T-cell (primary cell): ENCODE data around the gene ARHGAP12. TPM values are rescaled to one million over a fixed set of nuclear protein-coding genes. Genes with fewer than 3 reads are reported as not detected.

Experiments
- ATAC-seq, 4 experiments: fragments of 200-7000 bp in 3 of 4; fragments of 150-1000 bp in 1 of 4; cut with Tn5 transposase; replicated peaks in 1 of 4; 1 replicate in 3 of 4; 2 replicates in 1 of 4; pipeline ENCODE4 v1.10.0; 2021; ENCODE audit warnings: moderate library complexity in 3 of 4, mild to moderate bottlenecking in 2 of 4, moderate number of reproducible peaks in 1 of 4
- CTCF ChIA-PET, 2 donors: fragments of 300-600 bp; sonication (Branson Sonifier 250); formaldehyde crosslinking; loops; one replicate each; lab custom pipeline; 2022; ENCODE audit warnings: antibody characterized with exemption in 2 of 2; lab: Charles Lee
- POLR2A ChIA-PET, 2 donors: fragments of 300-600 bp; sonication (Branson Sonifier 250); formaldehyde crosslinking; loops; one replicate each; lab custom pipeline; 2022; ENCODE audit warnings: antibody characterized with exemption in 2 of 2; lab: Charles Lee
- DNase-seq, 35 experiments: peaks; one replicate each; pipeline versions ENCODE4 v3.0.0 to v3.0.0-alpha.2; 2013 to 2023
- H3K27ac ChIP-seq: one replicate; pipeline ENCODE4 v1.5.1; 2013; ENCODE audit warnings: low read length
- H3K27me3 ChIP-seq, 2 experiments: replicated peaks in 1 of 2; 1 replicate in 1 of 2; 2 replicates in 1 of 2; pipeline versions ENCODE4 v1.6.1 to v1.7.0; 2013; ENCODE audit warnings: low read length in 1 of 2, mixed read lengths in 1 of 2; ENCODE audit not compliant: control insufficient read depth in 2 of 2, insufficient read depth in 2 of 2; ENCODE audit errors: extremely low read depth in 1 of 2
- H3K36me3 ChIP-seq, 2 donors: 1 replicate in 1 of 2; 2 replicates in 1 of 2; pipeline versions ENCODE4 v1.6.1 to v1.7.0; 2013; ENCODE audit warnings: low read length in 1 of 2; ENCODE audit not compliant: control insufficient read depth in 2 of 2, insufficient read depth in 1 of 2; ENCODE audit errors: extremely low read depth in 1 of 2
- H3K4me1 ChIP-seq, 2 experiments: 1 replicate in 1 of 2; 2 replicates in 1 of 2; pipeline versions ENCODE4 v1.6.1 to v1.7.0; 2013; ENCODE audit warnings: low read length in 2 of 2, mixed read lengths in 1 of 2; ENCODE audit not compliant: insufficient read depth in 2 of 2, control insufficient read depth in 1 of 2; ENCODE audit errors: extremely low read depth in 1 of 2
- H3K4me3 ChIP-seq, 2 donors: 1 replicate in 1 of 2; 2 replicates in 1 of 2; pipeline versions ENCODE4 v1.5.1 to v1.7.0; 2013; ENCODE audit warnings: mild to moderate bottlenecking in 2 of 2, low read length in 1 of 2, moderate library complexity in 1 of 2; ENCODE audit not compliant: control insufficient read depth in 1 of 2; ENCODE audit errors: extremely low read depth in 1 of 2
- H3K9me3 ChIP-seq: 2 replicates; pipeline ENCODE4 v1.7.0; 2013
- H3K27ac Mint-ChIP-seq, 2 donors: one replicate each; pipeline ENCODE4 v1.8.0; 2020 to 2021; ENCODE audit warnings: mild to moderate bottlenecking in 2 of 2, mixed read lengths in 2 of 2
- H3K27me3 Mint-ChIP-seq, 2 donors: one replicate each; pipeline ENCODE4 v1.8.0; 2021 to 2022; ENCODE audit warnings: mixed read lengths in 2 of 2
- H3K36me3 Mint-ChIP-seq: one replicate; pipeline ENCODE4 v1.8.0; 2021; ENCODE audit warnings: mixed read lengths
- H3K4me1 Mint-ChIP-seq, 3 donors: one replicate each; pipeline ENCODE4 v1.8.0; 2020 to 2022; ENCODE audit warnings: mixed read lengths in 3 of 3, mild to moderate bottlenecking in 1 of 3
- H3K4me3 Mint-ChIP-seq, 3 donors: one replicate each; pipeline ENCODE4 v1.8.0; 2020 to 2022; ENCODE audit warnings: mild to moderate bottlenecking in 3 of 3, mixed read lengths in 3 of 3, moderate library complexity in 3 of 3
- H3K9me3 Mint-ChIP-seq, 3 donors: one replicate each; pipeline ENCODE4 v1.8.0; 2020 to 2022; ENCODE audit warnings: mixed read lengths in 3 of 3
- WGBS: methylation state at CpG from one replicate; pipeline ENCODE4 v1.1.5; 2013; ENCODE audit warnings: missing lambda C conversion rate; ENCODE audit not compliant: insufficient coverage; 5-methylcytosine and 5-hydroxymethylcytosine counted together
- total RNA-seq, 35 experiments: library from RNA in 6 of 35; stranded (reverse) in 6 of 35; fragments of 120-200 nt in 1 of 35; gene quantifications; one replicate each; pipeline versions ENCODE4 v1.2.1 to v1.2.4 and lab custom pipeline; 2013 to 2026

ARHGAP12 gene
- total RNA-seq, 5 donors from 2014 or later (not counting 1 experiment from before 2014, with no cell fraction given) = 19.1 to 24.6 (median 23.0) TPM

GRCh38 chr10:31778627-31779026 is 150.0 kb downstream of the ARHGAP12 start:
- ChIA-PET CTCF (interaction anchor here in 1 of 2 donors (0.6 to 0.7 kb wide), 3 partner anchors 135 to 647 kb away, joined by 3 to 8 read pairs (median 5); no protein-coding TSS in a partner anchor), POLR2A (no interaction called here)
- Mint-ChIP-seq H3K9me3 (no peaks in the 10 kb centered on the region), H3K27me3 (peaks cover 0 to 9% of the 10 kb centered on the region in 2 donors), H3K4me1 (peaks cover 0 to 4% (median 2%) of the 10 kb centered on the region in 3 donors), H3K27ac (no peak overlapping the region), H3K36me3 (no peaks in the 10 kb centered on the region), H3K4me3 (no peak overlapping the region)
- Histone ChIP-seq H3K4me1 (no peaks in the 10 kb centered on the region), H3K4me3 (no peak overlapping the region), H3K9me3 (no peaks in the 10 kb centered on the region), H3K36me3 (no peaks in the 10 kb centered on the region), H3K27ac (no peak overlapping the region), H3K27me3 (peaks cover 0 to 3% of the 10 kb centered on the region in 2 experiments)
- no peak for DNase-seq
- WGBS = 87% methylated on average over 3 of the region's 3 CpGs
- no peak for ATAC-seq

GRCh38 chr10:31776159-31776558 is 152.5 kb downstream of the ARHGAP12 start:
- ATAC-seq (no peak), DNase-seq (no peak)
- CTCF ChIA-PET = interaction anchor here in 1 of 2 donors (0.5 to 0.6 kb wide), 3 partner anchors 105 to 1078 kb away, joined by 3 read pairs; no protein-coding TSS in a partner anchor
- no peaks in the 10 kb centered on the region for H3K4me1 ChIP-seq
- no peak overlapping the region for H3K27ac ChIP-seq
- no peak overlapping the region for H3K27ac Mint-ChIP-seq
- H3K9me3 Mint-ChIP-seq = no peaks in the 10 kb centered on the region
- no CpG with 5 or more reads among the region's 5 CpGs for WGBS
- peaks cover 0 to 5% of the 10 kb centered on the region in 2 donors for H3K27me3 Mint-ChIP-seq
- H3K36me3 Mint-ChIP-seq = no peaks in the 10 kb centered on the region
- POLR2A ChIA-PET = no interaction called here
- no peak overlapping the region for H3K4me3 ChIP-seq
- H3K4me3 Mint-ChIP-seq = no peak overlapping the region
- no peaks in the 10 kb centered on the region for H3K4me1 Mint-ChIP-seq
- H3K36me3 ChIP-seq = no peaks in the 10 kb centered on the region
- H3K9me3 ChIP-seq = no peaks in the 10 kb centered on the region
- no peaks in the 10 kb centered on the region for H3K27me3 ChIP-seq

GRCh38 chr10:31774928-31775650 is 153.5 kb downstream of the ARHGAP12 start:
- no peak for ATAC-seq
- no peaks in the 10 kb centered on the region for H3K36me3 ChIP-seq
- Mint-ChIP-seq H3K27ac (no peak overlapping the region), H3K4me3 (no peak overlapping the region), H3K36me3 (no peaks in the 10 kb centered on the region), H3K4me1 (peaks cover 0 to 5% (median 1%) of the 10 kb centered on the region in 3 donors), H3K27me3 (no peaks in the 10 kb centered on the region), H3K9me3 (no peaks in the 10 kb centered on the region)
- H3K4me1 ChIP-seq = no peaks in the 10 kb centered on the region
- DNase-seq = no peak
- WGBS = 82% methylated on average over 6 of the region's 12 CpGs
- CTCF ChIA-PET = interaction anchor here in 1 of 2 donors (0.6 kb wide), 1 partner anchor 991 kb away, joined by 3 read pairs; no protein-coding TSS in a partner anchor
- H3K27me3 ChIP-seq = no peaks in the 10 kb centered on the region
- no peak overlapping the region for H3K27ac ChIP-seq
- H3K4me3 ChIP-seq = no peak overlapping the region
- no peaks in the 10 kb centered on the region for H3K9me3 ChIP-seq
- POLR2A ChIA-PET = no interaction called here

- Mint-ChIP-seq H3K4me3 (no peak overlapping the region), H3K4me1 (peaks cover 0 to 6% (median 1%) of the 10 kb centered on the region in 3 donors), H3K27me3 (no peaks in the 10 kb centered on the region), H3K9me3 (no peaks in the 10 kb centered on the region), H3K36me3 (no peaks in the 10 kb centered on the region), H3K27ac (no peak overlapping the region)
- DNase-seq (no peak), ATAC-seq (no peak)
- Histone ChIP-seq H3K4me3 (no peak overlapping the region), H3K9me3 (no peaks in the 10 kb centered on the region), H3K36me3 (no peaks in the 10 kb centered on the region), H3K4me1 (no peaks in the 10 kb centered on the region), H3K27me3 (no peaks in the 10 kb centered on the region), H3K27ac (no peak overlapping the region)
- 85% methylated on average over 12 of the region's 12 CpGs for WGBS
- POLR2A ChIA-PET = no interaction called here
- CTCF ChIA-PET = interaction anchor here in 1 of 2 donors (0.6 to 1.0 kb wide), 2 partner anchors 990 to 992 kb away, joined by 3 read pairs; no protein-coding TSS in a partner anchor
Measured at GRCh38 chr10:31774299-31774900, 154.2 kb downstream of the ARHGAP12 start.

- H3K27ac ChIP-seq = no peak overlapping the region
- H3K36me3 ChIP-seq = no peaks in the 10 kb centered on the region
- Mint-ChIP-seq H3K9me3 (no peaks in the 10 kb centered on the region), H3K36me3 (no peaks in the 10 kb centered on the region), H3K27ac (no peak overlapping the region), H3K4me3 (no peak overlapping the region), H3K27me3 (no peaks in the 10 kb centered on the region), H3K4me1 (peaks cover 0 to 6% (median 1%) of the 10 kb centered on the region in 3 donors)
- 88% methylated on average over 14 of the region's 15 CpGs for WGBS
- DNase-seq = no peak
- no peaks in the 10 kb centered on the region for H3K9me3 ChIP-seq
- CTCF ChIA-PET = interaction anchor here in 1 of 2 donors (1.0 kb wide), 1 partner anchor 991 kb away, joined by 3 read pairs; no protein-coding TSS in a partner anchor
- ATAC-seq = no peak
- POLR2A ChIA-PET = no interaction called here
- no peak overlapping the region for H3K4me3 ChIP-seq
- H3K4me1 ChIP-seq = no peaks in the 10 kb centered on the region
- H3K27me3 ChIP-seq = no peaks in the 10 kb centered on the region
Measured at GRCh38 chr10:31773749-31774298, 154.8 kb downstream of the ARHGAP12 start.

GRCh38 chr10:31771331-31771831 is 157.2 kb downstream of the ARHGAP12 start:
- Mint-ChIP-seq H3K4me1 (peaks cover 0 to 6% (median 1%) of the 10 kb centered on the region in 3 donors), H3K4me3 (no peak overlapping the region), H3K27ac (no peak overlapping the region), H3K9me3 (no peaks in the 10 kb centered on the region), H3K36me3 (no peaks in the 10 kb centered on the region), H3K27me3 (no peaks in the 10 kb centered on the region)
- no peaks in the 10 kb centered on the region for H3K9me3 ChIP-seq
- DNase-seq (no peak), ATAC-seq (no peak)
- H3K36me3 ChIP-seq = no peaks in the 10 kb centered on the region
- no peaks in the 10 kb centered on the region for H3K4me1 ChIP-seq
- POLR2A ChIA-PET = no interaction called here
- CTCF ChIA-PET = interaction anchor here in 1 of 2 donors (1.1 kb wide), 1 partner anchor 39 kb away, joined by 4 read pairs; no protein-coding TSS in a partner anchor
- no peaks in the 10 kb centered on the region for H3K27me3 ChIP-seq
- H3K4me3 ChIP-seq = no peak overlapping the region
- no peak overlapping the region for H3K27ac ChIP-seq
- 86% methylated on average over 9 of the region's 9 CpGs for WGBS
